C4-2B (cell line): ENCODE results near the gene ADIPOR2.

Source experiments
- H3K27ac ChIP-seq: fragments of 450-650 bp; 2 replicates; pipeline ENCODE4 v1.5.1; 2017
- ZFX ChIP-seq: fragments of 450-650 bp; IDR thresholded peaks from 2 replicates; pipeline ENCODE4 v1.6.1; 2017
- TF ChIP-seq, protein P1 (sequence below): fragments of 450-650 bp; conservative IDR thresholded peaks from 2 replicates; pipeline ENCODE4 v1.5.1; 2017; ENCODE audit warnings: mild to moderate bottlenecking

ADIPOR2 gene

DNA sequence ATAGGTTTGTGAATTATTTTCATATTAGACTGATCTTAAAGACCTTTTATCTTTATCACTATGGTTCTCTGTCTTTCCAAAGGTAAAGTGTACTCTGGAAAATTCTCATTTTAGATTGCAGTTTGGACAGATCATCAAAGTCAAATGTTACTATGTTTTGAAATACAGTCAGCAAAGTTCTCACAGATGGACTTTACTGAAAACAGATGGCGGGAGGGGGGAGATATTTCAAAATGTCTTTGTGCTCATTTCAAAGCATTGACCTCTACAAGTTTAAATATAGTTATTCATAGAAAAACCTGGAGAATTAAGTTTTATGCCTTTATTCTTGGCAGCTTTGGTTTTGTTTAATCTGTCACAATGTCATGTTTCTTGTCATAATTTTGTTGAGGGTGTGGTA, 77.7 kb downstream of the ADIPOR2 start:
- H3K27ac ChIP-seq: no peak overlapping the region
- no peak for TF ChIP-seq ZFX
- TF ChIP-seq, protein P1, sequence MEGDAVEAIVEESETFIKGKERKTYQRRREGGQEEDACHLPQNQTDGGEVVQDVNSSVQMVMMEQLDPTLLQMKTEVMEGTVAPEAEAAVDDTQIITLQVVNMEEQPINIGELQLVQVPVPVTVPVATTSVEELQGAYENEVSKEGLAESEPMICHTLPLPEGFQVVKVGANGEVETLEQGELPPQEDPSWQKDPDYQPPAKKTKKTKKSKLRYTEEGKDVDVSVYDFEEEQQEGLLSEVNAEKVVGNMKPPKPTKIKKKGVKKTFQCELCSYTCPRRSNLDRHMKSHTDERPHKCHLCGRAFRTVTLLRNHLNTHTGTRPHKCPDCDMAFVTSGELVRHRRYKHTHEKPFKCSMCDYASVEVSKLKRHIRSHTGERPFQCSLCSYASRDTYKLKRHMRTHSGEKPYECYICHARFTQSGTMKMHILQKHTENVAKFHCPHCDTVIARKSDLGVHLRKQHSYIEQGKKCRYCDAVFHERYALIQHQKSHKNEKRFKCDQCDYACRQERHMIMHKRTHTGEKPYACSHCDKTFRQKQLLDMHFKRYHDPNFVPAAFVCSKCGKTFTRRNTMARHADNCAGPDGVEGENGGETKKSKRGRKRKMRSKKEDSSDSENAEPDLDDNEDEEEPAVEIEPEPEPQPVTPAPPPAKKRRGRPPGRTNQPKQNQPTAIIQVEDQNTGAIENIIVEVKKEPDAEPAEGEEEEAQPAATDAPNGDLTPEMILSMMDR: no peak

DNA sequence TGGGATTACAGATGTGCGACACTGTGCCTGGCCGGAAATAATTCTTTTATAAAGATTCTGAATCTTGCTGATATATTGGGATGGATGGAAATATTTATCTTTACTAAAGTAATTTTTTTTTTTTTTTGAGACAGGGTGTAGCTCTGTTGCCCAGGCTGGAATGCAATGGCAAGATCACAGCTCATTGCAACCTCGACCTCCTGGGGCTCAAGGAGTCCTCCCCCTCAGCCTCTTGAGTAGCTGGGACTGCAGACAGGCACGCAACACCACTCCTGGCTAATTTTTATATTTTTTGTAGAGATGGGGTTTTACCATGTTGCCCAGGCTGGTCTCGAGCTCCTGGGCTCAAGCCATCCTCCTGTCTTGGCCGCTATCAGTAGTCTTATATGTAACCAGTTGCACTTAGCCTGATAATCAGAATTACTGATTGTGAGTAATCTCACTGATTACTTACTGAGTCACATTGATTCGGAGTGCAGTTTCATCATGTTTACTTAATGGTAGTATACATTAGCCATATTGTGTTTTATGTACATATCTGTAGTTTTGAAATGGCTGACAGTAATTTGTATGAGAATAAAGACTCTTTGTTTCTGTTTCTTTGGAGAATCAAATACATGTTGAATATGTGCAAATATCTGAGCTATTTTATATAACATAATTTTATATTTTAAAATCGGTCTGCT, 79.1 kb downstream of the ADIPOR2 start:
- no peak overlapping the region for H3K27ac ChIP-seq
- no peak for TF ChIP-seq ZFX
- TF ChIP-seq, protein P1: no peak

DNA sequence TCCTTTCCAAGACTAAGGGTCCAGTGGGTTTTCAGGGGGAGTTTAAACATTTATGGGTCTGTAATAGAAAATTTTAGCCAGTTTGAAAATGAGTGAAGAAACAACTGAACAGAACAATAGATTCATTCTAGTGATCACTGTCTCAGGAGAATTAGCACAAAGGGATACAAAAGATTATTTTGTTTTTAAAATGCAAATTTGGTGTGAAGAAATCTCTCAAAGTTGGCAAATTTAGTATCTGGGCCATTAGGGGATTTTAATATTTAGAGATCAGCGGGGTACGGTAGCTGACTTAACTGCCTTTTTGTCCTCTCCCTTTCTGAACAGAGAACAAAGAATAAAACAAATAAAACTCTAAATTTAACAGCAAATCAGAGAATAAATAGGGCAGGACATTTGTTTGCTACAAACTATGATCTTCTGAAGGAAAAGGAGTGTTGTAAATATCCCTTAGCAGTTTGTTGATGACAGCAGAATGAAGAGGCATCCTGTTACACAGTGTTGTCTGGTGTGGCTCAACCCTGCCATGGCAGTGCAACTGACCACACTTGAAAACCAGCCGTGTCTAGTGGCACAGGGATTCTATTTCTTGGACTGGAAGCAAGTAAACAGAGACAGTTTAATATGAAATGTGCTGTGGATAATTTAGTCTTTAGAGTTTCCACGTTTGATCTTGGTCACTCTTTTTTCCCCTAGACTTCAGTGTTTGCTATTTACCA, 83.2 kb downstream of the ADIPOR2 start:
- no peak for TF ChIP-seq ZFX
- TF ChIP-seq, protein P1: no peak

DNA sequence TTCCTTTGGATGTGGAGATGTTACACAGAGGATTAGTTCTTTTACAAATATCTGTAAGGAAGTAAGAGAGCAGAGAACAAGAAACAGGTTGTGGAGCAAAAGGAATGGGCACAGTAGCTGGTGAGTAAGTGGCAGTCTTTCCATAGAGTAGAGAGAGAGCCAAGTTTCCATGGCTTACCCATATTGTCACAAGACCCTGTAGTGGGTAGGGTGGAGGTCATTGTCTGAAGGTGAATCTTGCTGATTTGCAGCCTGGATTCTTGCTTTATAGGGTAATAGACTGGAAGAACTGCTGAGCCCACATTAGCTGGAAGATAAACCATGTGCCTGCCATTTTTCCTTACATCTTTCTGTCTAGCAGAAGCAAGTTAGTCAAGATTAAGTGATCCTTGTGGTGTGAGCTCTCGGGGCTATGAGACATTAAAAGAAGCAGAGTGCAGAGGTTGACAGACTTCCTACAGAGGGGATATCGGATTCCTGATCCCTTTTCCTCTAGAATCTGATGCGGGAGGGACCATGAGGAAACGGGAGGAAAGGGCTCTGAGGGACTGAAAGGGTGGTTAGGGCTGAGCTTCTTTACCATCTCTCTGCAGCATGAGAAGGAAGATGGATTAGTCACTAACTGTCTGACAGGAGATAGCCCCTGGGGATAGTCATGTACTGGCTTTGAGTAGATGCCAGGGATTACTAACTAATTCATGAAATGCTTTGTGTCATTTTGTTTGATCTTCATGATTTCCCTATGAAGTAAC, 85.5 kb downstream of the ADIPOR2 start:
- TF ChIP-seq ZFX: no peak
- TF ChIP-seq, protein P1: no peak
- no peak overlapping the region for H3K27ac ChIP-seq

More for the DNA sequence above, 83.2 kb downstream of the ADIPOR2 start:
- no peak overlapping the region for H3K27ac ChIP-seq

DNA sequence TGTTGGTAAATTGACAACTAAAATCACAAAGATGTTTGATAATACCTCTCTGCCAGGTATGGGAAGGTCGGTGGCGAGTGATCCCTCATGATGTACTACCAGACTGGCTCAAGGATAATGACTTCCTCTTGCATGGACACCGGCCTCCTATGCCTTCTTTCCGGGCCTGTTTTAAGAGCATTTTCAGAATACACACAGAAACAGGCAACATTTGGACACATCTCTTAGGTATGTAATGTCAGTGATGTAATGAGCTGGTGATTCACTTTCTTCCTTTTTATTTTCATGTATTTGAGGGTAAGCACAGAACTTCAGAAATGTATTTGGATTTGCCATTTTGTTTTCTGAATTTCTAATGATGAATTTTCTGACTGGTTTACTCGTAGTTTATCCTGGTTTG, 86.9 kb downstream of the ADIPOR2 start:
- H3K27ac ChIP-seq: no peak overlapping the region

DNA sequence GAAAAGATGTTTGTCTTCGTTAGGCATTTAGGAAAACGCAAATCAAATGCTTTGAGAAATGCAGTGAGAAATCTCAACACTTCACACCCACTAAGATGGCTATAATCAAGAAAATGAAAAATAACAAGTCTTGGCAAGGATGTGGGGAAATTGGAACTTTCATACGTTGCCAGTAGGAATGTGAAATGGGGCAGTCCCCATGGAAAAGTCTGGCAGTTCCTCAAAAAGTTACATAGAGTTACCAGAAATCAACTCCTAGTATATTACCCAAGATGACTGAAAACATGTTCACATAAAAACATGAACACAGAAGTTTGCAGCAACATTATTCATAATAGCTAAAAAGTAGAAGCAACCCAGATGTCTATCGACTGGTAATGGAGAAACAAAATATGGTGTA, 88.0 kb downstream of the ADIPOR2 start:
- TF ChIP-seq, protein P1: no peak
- no peak for TF ChIP-seq ZFX
- H3K27ac ChIP-seq: no peak overlapping the region

More for the DNA sequence above, 86.9 kb downstream of the ADIPOR2 start:
- TF ChIP-seq, protein P1: no peak
- no peak for TF ChIP-seq ZFX

DNA sequence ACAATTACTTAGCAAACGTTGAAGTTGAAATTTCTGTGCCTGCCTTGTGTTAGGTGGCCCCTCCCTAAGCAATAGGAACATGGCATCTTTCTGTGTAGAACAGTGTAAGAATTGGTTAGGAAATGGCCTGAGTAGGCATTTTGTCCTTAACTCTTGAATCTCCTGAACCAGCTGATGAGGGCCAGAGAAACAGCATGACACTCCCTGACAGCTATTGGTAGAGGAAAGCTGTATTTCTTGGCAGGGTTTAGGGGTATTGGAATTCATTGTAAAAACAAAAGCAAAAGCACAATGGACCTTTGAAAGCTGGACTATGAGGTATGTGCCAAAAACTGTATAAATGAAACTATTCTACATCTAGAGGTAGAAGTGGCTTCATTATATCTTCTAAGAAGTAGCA, 88.9 kb downstream of the ADIPOR2 start:
- no peak overlapping the region for H3K27ac ChIP-seq
- TF ChIP-seq, protein P1: no peak
- TF ChIP-seq ZFX: no peak
